Measurements from ENCODE around the gene KCTD16.

Gene KCTD16

DNA sequence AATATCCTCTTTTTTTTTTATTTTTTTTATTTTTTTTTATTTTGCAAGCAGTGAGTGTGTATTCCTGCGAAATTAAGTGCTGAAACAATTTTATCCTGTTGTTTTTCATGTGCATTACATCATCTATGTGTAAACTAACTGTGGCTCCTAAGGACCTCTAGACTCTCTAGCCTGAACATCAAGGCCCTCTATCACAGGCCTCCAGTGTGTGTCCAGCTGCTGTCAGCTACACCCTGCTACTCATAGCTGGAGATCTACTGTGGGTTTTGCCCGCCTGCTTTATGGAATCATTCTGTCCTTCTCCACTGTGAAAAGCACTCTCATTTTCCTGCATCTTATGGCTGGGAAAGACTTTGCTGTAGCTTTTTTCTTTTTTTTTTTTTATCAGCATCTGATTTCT is 157.8 kb downstream of the KCTD16 start:
- H3K4me3 ChIP-seq (ENCODE audit: low read depth, low read length) = no peak overlapping the region
- no peaks in the 10 kb centered on the region for H3K36me3 ChIP-seq
- no peaks in the 10 kb centered on the region for H3K4me1 ChIP-seq
- no peaks in the 10 kb centered on the region for H3K9me3 ChIP-seq
- no peak for DNase-seq
- no peaks in the 10 kb centered on the region for H3K27me3 ChIP-seq
- TF ChIP-seq, protein P1, sequence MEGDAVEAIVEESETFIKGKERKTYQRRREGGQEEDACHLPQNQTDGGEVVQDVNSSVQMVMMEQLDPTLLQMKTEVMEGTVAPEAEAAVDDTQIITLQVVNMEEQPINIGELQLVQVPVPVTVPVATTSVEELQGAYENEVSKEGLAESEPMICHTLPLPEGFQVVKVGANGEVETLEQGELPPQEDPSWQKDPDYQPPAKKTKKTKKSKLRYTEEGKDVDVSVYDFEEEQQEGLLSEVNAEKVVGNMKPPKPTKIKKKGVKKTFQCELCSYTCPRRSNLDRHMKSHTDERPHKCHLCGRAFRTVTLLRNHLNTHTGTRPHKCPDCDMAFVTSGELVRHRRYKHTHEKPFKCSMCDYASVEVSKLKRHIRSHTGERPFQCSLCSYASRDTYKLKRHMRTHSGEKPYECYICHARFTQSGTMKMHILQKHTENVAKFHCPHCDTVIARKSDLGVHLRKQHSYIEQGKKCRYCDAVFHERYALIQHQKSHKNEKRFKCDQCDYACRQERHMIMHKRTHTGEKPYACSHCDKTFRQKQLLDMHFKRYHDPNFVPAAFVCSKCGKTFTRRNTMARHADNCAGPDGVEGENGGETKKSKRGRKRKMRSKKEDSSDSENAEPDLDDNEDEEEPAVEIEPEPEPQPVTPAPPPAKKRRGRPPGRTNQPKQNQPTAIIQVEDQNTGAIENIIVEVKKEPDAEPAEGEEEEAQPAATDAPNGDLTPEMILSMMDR (IDR thresholded peaks at IDR 0.05; ENCODE audit: low read depth, low read length) = no peak

- H3K36me3 ChIP-seq = no peaks in the 10 kb centered on the region
- H3K27me3 ChIP-seq = no peaks in the 10 kb centered on the region
- no peak for DNase-seq
- H3K4me1 ChIP-seq = no peaks in the 10 kb centered on the region
- TF ChIP-seq, protein P1 (IDR thresholded peaks at IDR 0.05; ENCODE audit: low read depth, low read length) = no peak
- H3K4me3 ChIP-seq (ENCODE audit: low read depth, low read length) = no peak overlapping the region
- H3K9me3 ChIP-seq = no peaks in the 10 kb centered on the region
These were observed 158.3 kb downstream of the KCTD16 start for GRCh38 chr5:144328980-144329379.

- TF ChIP-seq, protein P1 (IDR thresholded peaks at IDR 0.05; ENCODE audit: low read depth, low read length) = no peak
- DNase-seq = no peak
- Histone ChIP-seq H3K4me1 (no peaks in the 10 kb centered on the region), H3K27me3 (no peaks in the 10 kb centered on the region), H3K4me3 (ENCODE audit: low read depth, low read length) (no peak overlapping the region), H3K9me3 (no peaks in the 10 kb centered on the region), H3K36me3 (no peaks in the 10 kb centered on the region)
These were observed 159.0 kb downstream of the KCTD16 start for GRCh38 chr5:144329681-144330080.

- Histone ChIP-seq H3K9me3 (no peaks in the 10 kb centered on the region), H3K4me3 (ENCODE audit: low read depth, low read length) (no peak overlapping the region), H3K4me1 (no peaks in the 10 kb centered on the region), H3K36me3 (no peaks in the 10 kb centered on the region), H3K27me3 (no peaks in the 10 kb centered on the region)
- TF ChIP-seq, protein P1 (IDR thresholded peaks at IDR 0.05; ENCODE audit: low read depth, low read length) = no peak
- no peak for DNase-seq
These were observed 160.7 kb downstream of the KCTD16 start for GRCh38 chr5:144331361-144331760.

- H3K9me3 ChIP-seq = no peaks in the 10 kb centered on the region
- TF ChIP-seq, protein P1 (IDR thresholded peaks at IDR 0.05; ENCODE audit: low read depth, low read length) = no peak
- DNase-seq = no peak
- no peaks in the 10 kb centered on the region for H3K27me3 ChIP-seq
- H3K4me1 ChIP-seq = no peaks in the 10 kb centered on the region
- no peak overlapping the region for H3K4me3 ChIP-seq (ENCODE audit: low read depth, low read length)
- H3K36me3 ChIP-seq = no peaks in the 10 kb centered on the region
These were observed 161.6 kb downstream of the KCTD16 start for GRCh38 chr5:144332265-144332664.

DNA sequence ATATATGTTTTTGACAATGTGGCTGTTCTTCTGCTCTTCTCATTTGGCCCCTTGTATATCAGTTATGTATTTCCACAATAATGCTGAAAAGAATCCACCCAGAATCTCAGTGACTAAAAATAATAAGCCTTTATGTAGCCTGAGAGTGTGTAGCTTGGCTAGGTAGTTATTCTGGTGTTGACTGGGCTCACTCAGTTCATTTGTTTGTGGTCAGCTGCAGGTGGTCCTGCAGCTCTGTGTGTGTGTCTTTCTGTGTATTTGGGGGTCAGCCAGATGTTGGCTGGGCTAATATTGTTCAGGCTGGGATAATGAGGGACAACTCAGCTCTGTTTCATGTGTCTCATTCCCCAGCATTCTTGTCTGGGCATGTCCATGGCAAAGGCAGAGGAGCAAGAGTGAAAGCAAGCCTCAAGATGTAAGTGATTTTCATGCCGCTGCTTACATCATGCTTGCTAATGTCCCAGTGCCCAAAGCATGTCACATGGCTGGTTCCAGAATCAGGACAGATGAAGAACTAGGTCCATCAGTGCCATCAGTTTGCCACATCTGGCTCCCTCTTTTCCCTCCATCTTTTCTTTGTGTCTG is 162.8 kb downstream of the KCTD16 start:
- DNase-seq = no peak
- H3K36me3 ChIP-seq = no peaks in the 10 kb centered on the region
- TF ChIP-seq, protein P1 (IDR thresholded peaks at IDR 0.05; ENCODE audit: low read depth, low read length) = no peak
- no peaks in the 10 kb centered on the region for H3K4me1 ChIP-seq
- no peaks in the 10 kb centered on the region for H3K9me3 ChIP-seq
- no peak overlapping the region for H3K4me3 ChIP-seq (ENCODE audit: low read depth, low read length)
- H3K27me3 ChIP-seq = no peaks in the 10 kb centered on the region
